K562 (cell line): ENCODE data around the gene CEBPB. TPM values are rescaled to one million over a fixed set of nuclear protein-coding genes. Genes with fewer than 3 reads are reported as not detected.

Experiments
- MTA3 ChIP-seq: fragments of 450-650 bp; formaldehyde crosslinking; IDR thresholded peaks from 2 replicates; pipeline ENCODE4 v1.6.1; 2017; ENCODE audit warnings: mild to moderate bottlenecking, borderline replicate concordance
- NR2C2 ChIP-seq, 2 experiments: fragments of 200-800 bp in 1 of 2; sonication (Bioruptor generic) in 1 of 2; sonication (generic) in 1 of 2; formaldehyde crosslinking in 1 of 2; IDR thresholded peaks; 2 replicates each; pipeline versions ENCODE4 v1.6.1 to v1.8.0; 2016 to 2022; ENCODE audit warnings: mild to moderate bottlenecking in 1 of 2, missing compliant biosample characterization in 1 of 2, missing genetic modification characterization in 1 of 2, missing genetic modification reagents in 1 of 2
- PCBP2 ChIP-seq: fragments of 200-400 bp; formaldehyde crosslinking; IDR thresholded peaks from 2 replicates; pipeline ENCODE4 v1.6.1; 2018; ENCODE audit warnings: low read length, low read depth, mild to moderate bottlenecking, moderate library complexity; ENCODE audit not compliant: poor library complexity, severe bottlenecking
- POLR2AphosphoS5 ChIP-seq: IDR thresholded peaks from 2 replicates; pipeline ENCODE4 v1.6.1; 2011; ENCODE audit warnings: mild to moderate bottlenecking, low read depth, low read length, moderate library complexity; ENCODE audit not compliant: control insufficient read depth, insufficient read depth
- SMAD4 ChIP-seq: fragments of 250-450 bp; sonication (Bioruptor Pico); conservative IDR thresholded peaks from 2 replicates; pipeline ENCODE4 v1.8.0; 2021; ENCODE audit warnings: inconsistent platforms, mild to moderate bottlenecking, moderate library complexity
- SMC3 ChIP-seq: conservative IDR thresholded peaks from 2 replicates; pipeline ENCODE4 v1.6.1; 2011; ENCODE audit warnings: low read depth, low read length, improper control_type of control experiment; ENCODE audit not compliant: insufficient read depth
- SP1 ChIP-seq: sonication (generic); formaldehyde crosslinking; IDR thresholded peaks from 2 replicates; pipeline ENCODE4 v1.8.1; 2022; ENCODE audit warnings: mild to moderate bottlenecking, missing genetic modification reagents
- ZNF140 ChIP-seq: fragments of 250-450 bp; sonication (Bioruptor Pico); IDR thresholded peaks from 2 replicates; pipeline ENCODE4 v1.8.0; 2021; ENCODE audit warnings: moderate library complexity, mild to moderate bottlenecking, inconsistent platforms
- ZNF282 ChIP-seq: sonication (generic); formaldehyde crosslinking; IDR thresholded peaks from 2 replicates; pipeline ENCODE4 v1.8.1; 2023; ENCODE audit warnings: missing genetic modification reagents
- ZNF586 ChIP-seq: fragments of 450-650 bp; formaldehyde crosslinking; conservative IDR thresholded peaks from 2 replicates; pipeline ENCODE4 v1.4.0; 2020; ENCODE audit warnings: mild to moderate bottlenecking, moderate library complexity
- polyA plus RNA-seq, 8 experiments: library from polyadenylated mRNA; depleted of rRNA in 4 of 8; stranded (reverse) in 5 of 8; unstranded in 3 of 8; fragments of >200 nt; fragmentation: Nextera tagmentation in 2 of 8; fragmentation: Illumina TruSeq in 1 of 8; extraction: Ambion mirVana in 2 of 8; extraction: Trizol in 1 of 8; gene quantifications; 2 replicates each; pipeline versions ENCODE4 v1.2.1 to v1.2.3, GENCODE V29; 2011 to 2014; ENCODE audit warnings: inconsistent platforms in 1 of 8, missing spikeins in 1 of 8
- total RNA-seq, 7 experiments: library from RNA; depleted of rRNA in 6 of 7; stranded (reverse); fragments of >200 nt in 6 of 7; fragmentation: Illumina TruSeq in 2 of 7; extraction: Trizol in 2 of 7; gene quantifications; 2 replicates each; pipeline versions ENCODE4 v1.2.1 to v1.2.3, GENCODE V29; 2011 to 2021; ENCODE audit warnings: low replicate concordance in 1 of 7
- TF ChIP-seq, protein P1 (sequence below), 2 experiments: fragments of 150-350 bp in 1 of 2; IDR thresholded peaks; 2 replicates each; pipeline ENCODE4 v1.6.1; 2012 to 2016; ENCODE audit warnings: low read depth in 2 of 2, low read length in 2 of 2, mild to moderate bottlenecking in 1 of 2, moderate library complexity in 1 of 2
- TF ChIP-seq, protein P2 (sequence below), 2 experiments: IDR thresholded peaks; 2 replicates each; pipeline ENCODE4 v1.6.1; 2012; ENCODE audit warnings: improper control_type of control experiment in 2 of 2, low read depth in 2 of 2, low read length in 2 of 2, borderline replicate concordance in 1 of 2
- TF ChIP-seq, protein P3 (sequence below): sonication (generic); formaldehyde crosslinking; IDR thresholded peaks from 2 replicates; pipeline ENCODE4 v1.8.1; 2023; ENCODE audit warnings: missing genetic modification reagents, mild to moderate bottlenecking, borderline replicate concordance
- TF ChIP-seq, protein P4 (sequence below): fragments of 450-650 bp; formaldehyde crosslinking; IDR thresholded peaks from 2 replicates; pipeline ENCODE4 v1.4.0; 2020; ENCODE audit warnings: mild to moderate bottlenecking, moderate library complexity

The CEBPB gene
- total and polyA plus RNA-seq, 9 of the 15 experiments (the other 6 are each of a cell fraction or from before 2014, with no cell fraction given): 1.2 to 72.6 (median 7.8) TPM

DNA sequence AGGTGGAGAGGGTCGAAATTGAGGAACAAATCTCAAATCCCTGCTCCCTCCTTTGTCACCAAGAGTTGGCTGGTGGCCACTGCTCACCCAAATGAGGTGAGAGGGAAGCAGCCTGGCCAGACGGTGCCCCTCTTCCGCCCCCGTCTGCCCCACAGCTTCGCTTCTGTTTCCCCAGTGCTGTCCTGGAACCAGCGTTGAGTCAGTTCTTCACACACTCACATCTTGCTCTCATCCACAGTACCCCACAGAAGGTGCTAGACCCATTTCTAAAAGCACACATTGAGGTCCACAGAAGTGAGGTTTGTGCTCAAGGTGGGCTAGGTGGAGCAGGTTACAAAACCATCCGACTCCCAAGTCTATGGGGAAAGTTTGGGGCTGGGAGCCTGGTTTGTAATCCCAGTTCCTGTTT lies 3.8 kb downstream of the CEBPB start (continued):
- TF ChIP-seq, protein P1, sequence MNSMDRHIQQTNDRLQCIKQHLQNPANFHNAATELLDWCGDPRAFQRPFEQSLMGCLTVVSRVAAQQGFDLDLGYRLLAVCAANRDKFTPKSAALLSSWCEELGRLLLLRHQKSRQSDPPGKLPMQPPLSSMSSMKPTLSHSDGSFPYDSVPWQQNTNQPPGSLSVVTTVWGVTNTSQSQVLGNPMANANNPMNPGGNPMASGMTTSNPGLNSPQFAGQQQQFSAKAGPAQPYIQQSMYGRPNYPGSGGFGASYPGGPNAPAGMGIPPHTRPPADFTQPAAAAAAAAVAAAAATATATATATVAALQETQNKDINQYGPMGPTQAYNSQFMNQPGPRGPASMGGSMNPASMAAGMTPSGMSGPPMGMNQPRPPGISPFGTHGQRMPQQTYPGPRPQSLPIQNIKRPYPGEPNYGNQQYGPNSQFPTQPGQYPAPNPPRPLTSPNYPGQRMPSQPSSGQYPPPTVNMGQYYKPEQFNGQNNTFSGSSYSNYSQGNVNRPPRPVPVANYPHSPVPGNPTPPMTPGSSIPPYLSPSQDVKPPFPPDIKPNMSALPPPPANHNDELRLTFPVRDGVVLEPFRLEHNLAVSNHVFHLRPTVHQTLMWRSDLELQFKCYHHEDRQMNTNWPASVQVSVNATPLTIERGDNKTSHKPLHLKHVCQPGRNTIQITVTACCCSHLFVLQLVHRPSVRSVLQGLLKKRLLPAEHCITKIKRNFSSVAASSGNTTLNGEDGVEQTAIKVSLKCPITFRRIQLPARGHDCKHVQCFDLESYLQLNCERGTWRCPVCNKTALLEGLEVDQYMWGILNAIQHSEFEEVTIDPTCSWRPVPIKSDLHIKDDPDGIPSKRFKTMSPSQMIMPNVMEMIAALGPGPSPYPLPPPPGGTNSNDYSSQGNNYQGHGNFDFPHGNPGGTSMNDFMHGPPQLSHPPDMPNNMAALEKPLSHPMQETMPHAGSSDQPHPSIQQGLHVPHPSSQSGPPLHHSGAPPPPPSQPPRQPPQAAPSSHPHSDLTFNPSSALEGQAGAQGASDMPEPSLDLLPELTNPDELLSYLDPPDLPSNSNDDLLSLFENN (IDR thresholded peaks at IDR 0.05; ENCODE audit: low read depth in 2 of 2, low read length in 2 of 2): no peak
- TF ChIP-seq SMC3 (no peak), POLR2AphosphoS5 (0 out of 2 replicates have a peak, but pooled peaks have one; percentile 10), MTA3 (peak; percentile 20; the same call in 1 of the 2 replicates), NR2C2 (CRISPR knock-in tag; IDR thresholded peaks at IDR 0.05) (0 out of 2 replicates have a peak, but pooled peaks have one; percentile 25), NR2C2 (tag; IDR thresholded peaks at IDR 0.05) (no peak), PCBP2 (no peak), ZNF282 (CRISPR knock-in tag) (no peak), ZNF586 (CRISPR knock-in tag) (no peak), SMAD4 (0 out of 2 replicates have a peak, but pooled peaks have one; percentile 15), ZNF140 (CRISPR knock-in tag) (no peak), SP1 (CRISPR knock-in tag) (peak; percentile 53; the same call in 1 of the 2 replicates)
- TF ChIP-seq, protein P2, sequence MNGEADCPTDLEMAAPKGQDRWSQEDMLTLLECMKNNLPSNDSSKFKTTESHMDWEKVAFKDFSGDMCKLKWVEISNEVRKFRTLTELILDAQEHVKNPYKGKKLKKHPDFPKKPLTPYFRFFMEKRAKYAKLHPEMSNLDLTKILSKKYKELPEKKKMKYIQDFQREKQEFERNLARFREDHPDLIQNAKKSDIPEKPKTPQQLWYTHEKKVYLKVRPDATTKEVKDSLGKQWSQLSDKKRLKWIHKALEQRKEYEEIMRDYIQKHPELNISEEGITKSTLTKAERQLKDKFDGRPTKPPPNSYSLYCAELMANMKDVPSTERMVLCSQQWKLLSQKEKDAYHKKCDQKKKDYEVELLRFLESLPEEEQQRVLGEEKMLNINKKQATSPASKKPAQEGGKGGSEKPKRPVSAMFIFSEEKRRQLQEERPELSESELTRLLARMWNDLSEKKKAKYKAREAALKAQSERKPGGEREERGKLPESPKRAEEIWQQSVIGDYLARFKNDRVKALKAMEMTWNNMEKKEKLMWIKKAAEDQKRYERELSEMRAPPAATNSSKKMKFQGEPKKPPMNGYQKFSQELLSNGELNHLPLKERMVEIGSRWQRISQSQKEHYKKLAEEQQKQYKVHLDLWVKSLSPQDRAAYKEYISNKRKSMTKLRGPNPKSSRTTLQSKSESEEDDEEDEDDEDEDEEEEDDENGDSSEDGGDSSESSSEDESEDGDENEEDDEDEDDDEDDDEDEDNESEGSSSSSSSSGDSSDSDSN (IDR thresholded peaks at IDR 0.05; ENCODE audit: borderline replicate concordance in 1 of 2, low read depth in 2 of 2, low read length in 2 of 2): peak in 1 of 2 experiments; percentile 7; a peak in 1 of 4 replicates
- TF ChIP-seq, protein P3, sequence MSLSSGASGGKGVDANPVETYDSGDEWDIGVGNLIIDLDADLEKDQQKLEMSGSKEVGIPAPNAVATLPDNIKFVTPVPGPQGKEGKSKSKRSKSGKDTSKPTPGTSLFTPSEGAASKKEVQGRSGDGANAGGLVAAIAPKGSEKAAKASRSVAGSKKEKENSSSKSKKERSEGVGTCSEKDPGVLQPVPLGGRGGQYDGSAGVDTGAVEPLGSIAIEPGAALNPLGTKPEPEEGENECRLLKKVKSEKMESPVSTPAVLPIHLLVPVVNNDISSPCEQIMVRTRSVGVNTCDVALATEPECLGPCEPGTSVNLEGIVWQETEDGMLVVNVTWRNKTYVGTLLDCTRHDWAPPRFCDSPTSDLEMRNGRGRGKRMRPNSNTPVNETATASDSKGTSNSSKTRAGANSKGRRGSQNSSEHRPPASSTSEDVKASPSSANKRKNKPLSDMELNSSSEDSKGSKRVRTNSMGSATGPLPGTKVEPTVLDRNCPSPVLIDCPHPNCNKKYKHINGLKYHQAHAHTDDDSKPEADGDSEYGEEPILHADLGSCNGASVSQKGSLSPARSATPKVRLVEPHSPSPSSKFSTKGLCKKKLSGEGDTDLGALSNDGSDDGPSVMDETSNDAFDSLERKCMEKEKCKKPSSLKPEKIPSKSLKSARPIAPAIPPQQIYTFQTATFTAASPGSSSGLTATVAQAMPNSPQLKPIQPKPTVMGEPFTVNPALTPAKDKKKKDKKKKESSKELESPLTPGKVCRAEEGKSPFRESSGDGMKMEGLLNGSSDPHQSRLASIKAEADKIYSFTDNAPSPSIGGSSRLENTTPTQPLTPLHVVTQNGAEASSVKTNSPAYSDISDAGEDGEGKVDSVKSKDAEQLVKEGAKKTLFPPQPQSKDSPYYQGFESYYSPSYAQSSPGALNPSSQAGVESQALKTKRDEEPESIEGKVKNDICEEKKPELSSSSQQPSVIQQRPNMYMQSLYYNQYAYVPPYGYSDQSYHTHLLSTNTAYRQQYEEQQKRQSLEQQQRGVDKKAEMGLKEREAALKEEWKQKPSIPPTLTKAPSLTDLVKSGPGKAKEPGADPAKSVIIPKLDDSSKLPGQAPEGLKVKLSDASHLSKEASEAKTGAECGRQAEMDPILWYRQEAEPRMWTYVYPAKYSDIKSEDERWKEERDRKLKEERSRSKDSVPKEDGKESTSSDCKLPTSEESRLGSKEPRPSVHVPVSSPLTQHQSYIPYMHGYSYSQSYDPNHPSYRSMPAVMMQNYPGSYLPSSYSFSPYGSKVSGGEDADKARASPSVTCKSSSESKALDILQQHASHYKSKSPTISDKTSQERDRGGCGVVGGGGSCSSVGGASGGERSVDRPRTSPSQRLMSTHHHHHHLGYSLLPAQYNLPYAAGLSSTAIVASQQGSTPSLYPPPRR (CRISPR knock-in tag): 0 out of 2 replicates have a peak, but pooled peaks have one; percentile 79
- TF ChIP-seq, protein P4, sequence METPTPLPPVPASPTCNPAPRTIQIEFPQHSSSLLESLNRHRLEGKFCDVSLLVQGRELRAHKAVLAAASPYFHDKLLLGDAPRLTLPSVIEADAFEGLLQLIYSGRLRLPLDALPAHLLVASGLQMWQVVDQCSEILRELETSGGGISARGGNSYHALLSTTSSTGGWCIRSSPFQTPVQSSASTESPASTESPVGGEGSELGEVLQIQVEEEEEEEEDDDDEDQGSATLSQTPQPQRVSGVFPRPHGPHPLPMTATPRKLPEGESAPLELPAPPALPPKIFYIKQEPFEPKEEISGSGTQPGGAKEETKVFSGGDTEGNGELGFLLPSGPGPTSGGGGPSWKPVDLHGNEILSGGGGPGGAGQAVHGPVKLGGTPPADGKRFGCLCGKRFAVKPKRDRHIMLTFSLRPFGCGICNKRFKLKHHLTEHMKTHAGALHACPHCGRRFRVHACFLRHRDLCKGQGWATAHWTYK: 0 out of 2 replicates have a peak, but pooled peaks have one; percentile 5
